Mucosa of rectum (tissue), 2 donors: ENCODE data around the gene CCDC134.

ENCODE experiments used
- H3K27ac ChIP-seq, 2 donors: one replicate each; pipeline ENCODE4 v1.7.0; 2013; ENCODE audit warnings: inconsistent platforms in 2 of 2, low read depth in 2 of 2, low read length in 2 of 2
- H3K27me3 ChIP-seq, 2 donors: one replicate each; pipeline ENCODE4 v1.7.0; 2013; ENCODE audit warnings: low read length in 2 of 2; ENCODE audit not compliant: control insufficient read depth in 2 of 2, insufficient read depth in 2 of 2
- H3K36me3 ChIP-seq, 2 donors: one replicate each; pipeline ENCODE4 v1.7.0; 2013; ENCODE audit warnings: low read length in 2 of 2; ENCODE audit not compliant: control insufficient read depth in 2 of 2, insufficient read depth in 2 of 2
- H3K4me1 ChIP-seq, 2 donors: one replicate each; pipeline ENCODE4 v1.7.0; 2013; ENCODE audit warnings: low read length in 2 of 2, mild to moderate bottlenecking in 1 of 2; ENCODE audit not compliant: control insufficient read depth in 2 of 2, insufficient read depth in 2 of 2
- H3K4me3 ChIP-seq, 2 donors: one replicate each; pipeline ENCODE4 v1.7.0; 2013; ENCODE audit warnings: low read length in 2 of 2
- H3K9ac ChIP-seq, 2 donors: one replicate each; pipeline ENCODE4 v1.7.0; 2013; ENCODE audit warnings: low read length in 2 of 2, low read depth in 1 of 2, mild to moderate bottlenecking in 1 of 2
- H3K9me3 ChIP-seq, 2 donors: one replicate each; pipeline ENCODE4 v1.7.0; 2013; ENCODE audit warnings: low read length in 2 of 2; ENCODE audit not compliant: control insufficient read depth in 2 of 2
- donor health status: healthy.
- donor health status: Normal muscosa, but diverticular disease.

CCDC134 gene

GRCh38 chr22:41841085-41841712 lies 40.7 kb downstream of the CCDC134 start:
- Histone ChIP-seq H3K4me1 (peaks cover 38 to 68% of the 10 kb centered on the region in 2 donors), H3K36me3 (peaks cover 5 to 10% of the 10 kb centered on the region in 2 donors), H3K9ac (peak overlapping the region; percentile 1 to 25), H3K9me3 (no peaks in the 10 kb centered on the region), H3K27ac (peak overlapping the region; percentile 73 to 82), H3K4me3 (peak overlapping the region in 1 of 2 donors; percentile 10), H3K27me3 (no peaks in the 10 kb centered on the region)

- Histone ChIP-seq H3K36me3 (peaks cover 0 to 3% of the 10 kb centered on the region in 2 donors), H3K9ac (peak overlapping the region in 1 of 2 donors; percentile 41), H3K4me3 (no peak overlapping the region), H3K9me3 (no peaks in the 10 kb centered on the region), H3K4me1 (peaks cover 42 to 78% of the 10 kb centered on the region in 2 donors), H3K27me3 (no peaks in the 10 kb centered on the region), H3K27ac (peak overlapping the region; percentile 73 to 82)
Measured at GRCh38 chr22:41842996-41843970, 42.8 kb downstream of the CCDC134 start.

GRCh38 chr22:41844036-41844435 lies 43.6 kb downstream of the CCDC134 start:
- Histone ChIP-seq H3K4me3 (no peak overlapping the region), H3K27me3 (no peaks in the 10 kb centered on the region), H3K4me1 (peaks cover 48 to 81% of the 10 kb centered on the region in 2 donors), H3K27ac (peak overlapping the region in 1 of 2 donors; percentile 4), H3K36me3 (peaks cover 0 to 3% of the 10 kb centered on the region in 2 donors), H3K9me3 (no peaks in the 10 kb centered on the region), H3K9ac (peak overlapping the region in 1 of 2 donors; percentile 41)

GRCh38 chr22:41844513-41844912 lies 44.0 kb downstream of the CCDC134 start:
- Histone ChIP-seq H3K9me3 (no peaks in the 10 kb centered on the region), H3K27me3 (no peaks in the 10 kb centered on the region), H3K9ac (no peak overlapping the region), H3K27ac (peak overlapping the region; percentile 4 to 20), H3K4me1 (peaks cover 48 to 79% of the 10 kb centered on the region in 2 donors), H3K36me3 (peaks cover 0 to 1% of the 10 kb centered on the region in 2 donors), H3K4me3 (no peak overlapping the region)

- Histone ChIP-seq H3K9me3 (no peaks in the 10 kb centered on the region), H3K4me1 (peaks cover 43 to 73% of the 10 kb centered on the region in 2 donors), H3K4me3 (no peak overlapping the region), H3K27ac (peak overlapping the region; percentile 2 to 14), H3K36me3 (no peaks in the 10 kb centered on the region), H3K27me3 (no peaks in the 10 kb centered on the region), H3K9ac (peak overlapping the region; percentile 0 to 36)
Measured at GRCh38 chr22:41845380-41846267, 45.1 kb downstream of the CCDC134 start.

GRCh38 chr22:41846268-41846987 lies 45.9 kb downstream of the CCDC134 start:
- H3K4me3 ChIP-seq = no peak overlapping the region
- no peaks in the 10 kb centered on the region for H3K27me3 ChIP-seq
- no peak overlapping the region for H3K9ac ChIP-seq
- no peaks in the 10 kb centered on the region for H3K36me3 ChIP-seq
- no peaks in the 10 kb centered on the region for H3K9me3 ChIP-seq
- peaks cover 38 to 65% of the 10 kb centered on the region in 2 donors for H3K4me1 ChIP-seq
- H3K27ac ChIP-seq = peak overlapping the region in 1 of 2 donors; percentile 2

GRCh38 chr22:41847300-41847699 lies 46.8 kb downstream of the CCDC134 start:
- H3K9me3 ChIP-seq = no peaks in the 10 kb centered on the region
- no peaks in the 10 kb centered on the region for H3K36me3 ChIP-seq
- no peak overlapping the region for H3K9ac ChIP-seq
- peaks cover 35 to 57% of the 10 kb centered on the region in 2 donors for H3K4me1 ChIP-seq
- H3K27me3 ChIP-seq = no peaks in the 10 kb centered on the region
- no peak overlapping the region for H3K4me3 ChIP-seq
- H3K27ac ChIP-seq = peak overlapping the region in 1 of 2 donors; percentile 27

GRCh38 chr22:41848468-41848867 lies 48.0 kb downstream of the CCDC134 start:
- H3K9ac ChIP-seq = peak overlapping the region; percentile 32 to 47
- no peak overlapping the region for H3K4me3 ChIP-seq
- peaks cover 0 to 3% of the 10 kb centered on the region in 2 donors for H3K36me3 ChIP-seq
- H3K4me1 ChIP-seq = peaks cover 27 to 46% of the 10 kb centered on the region in 2 donors
- H3K9me3 ChIP-seq = no peaks in the 10 kb centered on the region
- H3K27ac ChIP-seq = peak overlapping the region; percentile 72 to 87
- H3K27me3 ChIP-seq = no peaks in the 10 kb centered on the region

- Histone ChIP-seq H3K36me3 (peaks cover 0 to 3% of the 10 kb centered on the region in 2 donors), H3K4me1 (peaks cover 15 to 21% of the 10 kb centered on the region in 2 donors), H3K27ac (peak overlapping the region; percentile 53 to 80), H3K9ac (no peak overlapping the region), H3K9me3 (no peaks in the 10 kb centered on the region), H3K4me3 (no peak overlapping the region), H3K27me3 (no peaks in the 10 kb centered on the region)
Measured at GRCh38 chr22:41856469-41856868, 56.0 kb downstream of the CCDC134 start.
